GM12892 (cell line): ENCODE data around the gene C5orf52.

Experiments used
- POLR2A ChIP-seq: IDR thresholded peaks from 2 replicates; pipeline ENCODE4 v1.6.1; 2011; ENCODE audit warnings: low read depth, low read length, control low read depth
- TAF1 ChIP-seq: IDR thresholded peaks from 2 replicates; pipeline ENCODE4 v1.6.1; 2011; ENCODE audit warnings: low read depth, mild to moderate bottlenecking, control low read depth, low read length, borderline replicate concordance

- TF ChIP-seq POLR2A (no peak), TAF1 (no peak)
These were observed 43.2 kb downstream of the C5orf52 start for GRCh38 chr5:157714596-157714864.
